ENCODE results near the gene MUC5AC. TPM values are rescaled to one million over a fixed set of nuclear protein-coding genes. Genes with fewer than 3 reads are reported as not detected.

MUC5AC gene
- total RNA-seq, 1 donor from 2014 or later = 1.4 TPM

DNA sequence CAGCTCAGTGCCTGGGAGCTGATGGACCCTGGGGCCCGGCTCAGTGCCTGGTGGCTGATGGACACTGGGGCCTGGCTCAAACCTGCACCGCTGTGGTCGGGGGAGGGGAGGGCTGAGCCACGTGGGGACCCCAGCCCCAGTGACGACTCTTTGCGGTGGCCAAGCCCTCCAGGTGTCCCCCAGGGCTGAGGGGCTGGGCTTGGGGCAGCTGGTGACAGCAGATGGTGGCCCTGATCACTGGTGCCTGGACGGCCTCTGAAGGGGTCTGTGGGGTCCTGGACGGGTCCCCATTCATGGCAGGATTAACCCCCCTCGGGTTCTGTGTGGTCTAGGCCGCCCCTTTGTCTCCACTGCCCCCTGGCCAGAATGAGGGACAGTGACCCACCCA, 61.7 kb downstream of the MUC5AC start:
- TF ChIP-seq, protein P1, sequence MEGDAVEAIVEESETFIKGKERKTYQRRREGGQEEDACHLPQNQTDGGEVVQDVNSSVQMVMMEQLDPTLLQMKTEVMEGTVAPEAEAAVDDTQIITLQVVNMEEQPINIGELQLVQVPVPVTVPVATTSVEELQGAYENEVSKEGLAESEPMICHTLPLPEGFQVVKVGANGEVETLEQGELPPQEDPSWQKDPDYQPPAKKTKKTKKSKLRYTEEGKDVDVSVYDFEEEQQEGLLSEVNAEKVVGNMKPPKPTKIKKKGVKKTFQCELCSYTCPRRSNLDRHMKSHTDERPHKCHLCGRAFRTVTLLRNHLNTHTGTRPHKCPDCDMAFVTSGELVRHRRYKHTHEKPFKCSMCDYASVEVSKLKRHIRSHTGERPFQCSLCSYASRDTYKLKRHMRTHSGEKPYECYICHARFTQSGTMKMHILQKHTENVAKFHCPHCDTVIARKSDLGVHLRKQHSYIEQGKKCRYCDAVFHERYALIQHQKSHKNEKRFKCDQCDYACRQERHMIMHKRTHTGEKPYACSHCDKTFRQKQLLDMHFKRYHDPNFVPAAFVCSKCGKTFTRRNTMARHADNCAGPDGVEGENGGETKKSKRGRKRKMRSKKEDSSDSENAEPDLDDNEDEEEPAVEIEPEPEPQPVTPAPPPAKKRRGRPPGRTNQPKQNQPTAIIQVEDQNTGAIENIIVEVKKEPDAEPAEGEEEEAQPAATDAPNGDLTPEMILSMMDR (conservative IDR thresholded peaks at IDR 0.05) = no peak
- Mint-ChIP-seq H3K4me1 (ENCODE audit: unreplicated experiment) (no peaks in the 10 kb centered on the region), H3K36me3 (no peaks in the 10 kb centered on the region), H3K27ac (no peak overlapping the region), H3K9me3 (no peaks in the 10 kb centered on the region), H3K4me3 (no peak overlapping the region), H3K27me3 (peaks cover 23% of the 10 kb centered on the region)
- DNase-seq (ENCODE audit: extremely low spot score, unreplicated experiment) = no peak

DNA sequence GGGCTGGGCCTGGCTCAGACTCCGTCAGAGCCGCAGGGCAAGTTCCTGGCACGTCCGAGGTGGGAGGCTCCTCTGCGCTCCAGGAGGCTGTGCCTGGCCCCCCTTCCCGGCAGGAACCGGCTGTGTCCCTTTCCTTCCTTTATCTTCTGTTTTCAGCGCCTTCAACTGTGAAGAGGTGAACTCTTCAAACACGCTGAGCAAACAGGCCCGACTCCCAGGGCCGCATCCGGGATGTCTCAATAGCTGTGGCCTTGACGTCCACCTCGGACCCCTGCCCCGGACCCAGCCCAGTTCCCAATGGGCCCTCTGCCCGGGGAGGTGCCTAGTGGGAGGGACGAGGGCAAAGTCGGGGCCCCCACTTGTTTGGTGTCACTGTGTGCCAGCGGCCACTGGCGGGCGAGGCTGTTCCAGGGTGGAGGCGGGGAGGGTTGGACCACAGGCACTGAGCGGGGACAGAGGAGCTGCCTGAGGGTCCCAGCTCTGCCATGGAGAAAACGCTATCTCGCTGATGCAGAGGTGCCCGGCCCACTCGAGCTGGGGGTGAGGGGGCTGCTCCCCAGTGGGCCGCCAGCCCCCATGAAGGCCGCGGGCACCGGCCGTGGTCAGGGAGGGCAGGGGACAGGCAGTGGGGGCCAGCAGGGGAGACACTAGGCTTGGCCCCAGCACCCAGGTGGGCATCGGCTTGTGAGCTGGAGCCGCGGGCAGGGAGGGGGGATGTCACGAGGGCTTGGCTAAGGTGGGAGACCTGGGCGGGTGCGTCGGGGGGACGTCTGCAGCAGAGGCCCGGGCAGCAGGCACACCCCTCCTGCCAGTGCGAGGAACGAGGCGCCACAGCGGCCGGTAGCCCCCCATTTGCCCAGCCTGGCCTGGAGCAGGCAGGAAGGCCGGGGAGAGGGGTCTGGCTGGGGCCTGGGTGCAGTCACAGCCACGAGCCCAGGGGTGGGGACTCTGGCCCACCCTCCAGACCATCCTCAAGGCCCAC, 62.4 kb downstream of the MUC5AC start:
- no peaks in the 10 kb centered on the region for H3K4me1 Mint-ChIP-seq (ENCODE audit: unreplicated experiment)
- TF ChIP-seq, protein P1 (conservative IDR thresholded peaks at IDR 0.05) = no peak
- H3K36me3 Mint-ChIP-seq = no peaks in the 10 kb centered on the region
- H3K9me3 Mint-ChIP-seq = no peaks in the 10 kb centered on the region
- H3K27ac Mint-ChIP-seq = no peak overlapping the region
- DNase-seq (ENCODE audit: extremely low spot score, unreplicated experiment) = no peak
- no peak overlapping the region for H3K4me3 Mint-ChIP-seq
- H3K27me3 Mint-ChIP-seq = peaks cover 19% of the 10 kb centered on the region

DNA sequence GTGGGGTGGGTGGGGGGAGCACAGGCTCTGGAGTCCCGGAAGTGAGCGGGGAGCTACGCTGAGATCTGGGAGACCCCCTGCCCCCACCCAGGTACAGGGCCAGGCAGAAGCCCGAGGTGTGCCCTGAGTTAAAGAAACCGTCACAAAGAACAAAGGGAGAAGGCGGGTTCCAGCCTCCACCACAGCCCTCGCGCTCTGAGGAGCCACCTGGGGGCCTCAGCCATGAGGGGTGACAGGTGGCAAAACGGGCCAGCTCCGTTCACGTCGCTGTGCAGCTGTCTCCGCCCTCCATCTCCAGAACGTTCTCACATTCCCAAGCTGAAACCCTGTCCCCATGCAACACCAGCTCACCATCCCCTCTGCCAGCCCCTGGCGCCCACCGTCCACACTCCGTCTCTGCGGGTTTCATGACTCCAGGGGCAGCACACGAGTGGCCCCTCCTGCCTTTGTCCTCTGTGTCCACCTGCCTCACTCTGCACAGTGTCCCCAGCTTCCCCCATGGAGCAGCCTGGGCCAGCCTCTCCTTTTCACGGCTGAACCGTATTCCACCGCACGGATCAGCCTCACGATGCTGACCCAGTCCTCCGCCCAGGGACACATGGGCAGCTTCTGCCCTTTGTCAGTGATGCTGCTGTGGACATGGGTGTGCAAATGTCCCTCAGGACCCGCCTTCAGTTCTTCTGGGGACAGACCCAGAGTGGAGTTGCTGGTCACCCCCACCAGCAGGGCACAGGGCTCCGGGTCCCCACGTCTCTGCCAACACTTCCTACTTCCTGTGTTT, 63.4 kb downstream of the MUC5AC start:
- Mint-ChIP-seq H3K27me3 (peaks cover 13% of the 10 kb centered on the region), H3K4me3 (no peak overlapping the region), H3K36me3 (no peaks in the 10 kb centered on the region), H3K4me1 (ENCODE audit: unreplicated experiment) (no peaks in the 10 kb centered on the region), H3K27ac (no peak overlapping the region), H3K9me3 (no peaks in the 10 kb centered on the region)
- no peak for DNase-seq (ENCODE audit: extremely low spot score, unreplicated experiment)
- TF ChIP-seq, protein P1 (conservative IDR thresholded peaks at IDR 0.05) = no peak

DNA sequence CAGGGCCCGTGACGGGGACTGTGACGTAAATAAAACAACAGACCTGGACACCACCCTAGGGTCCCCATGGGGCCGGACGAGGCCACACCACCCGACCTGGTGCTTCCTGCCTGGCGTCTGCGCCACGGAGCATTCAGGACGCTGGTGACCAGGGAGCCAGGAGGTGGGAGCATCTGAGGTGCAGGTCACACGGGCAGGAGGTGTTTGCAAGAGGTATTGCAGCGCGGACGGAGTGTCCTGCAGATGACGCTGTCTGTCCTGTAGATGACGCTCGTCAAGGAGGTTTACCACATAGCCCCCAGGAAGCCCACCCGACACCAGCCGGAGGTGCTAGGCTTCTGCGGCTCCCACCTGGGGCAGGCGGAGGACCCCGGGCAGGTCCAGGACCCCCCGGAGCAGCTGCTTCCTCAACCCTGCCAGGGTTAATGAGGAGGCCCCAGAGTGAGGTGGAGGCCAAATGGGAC, 64.1 kb downstream of the MUC5AC start:
- Mint-ChIP-seq H3K9me3 (no peaks in the 10 kb centered on the region), H3K4me3 (no peak overlapping the region), H3K36me3 (no peaks in the 10 kb centered on the region), H3K4me1 (ENCODE audit: unreplicated experiment) (no peaks in the 10 kb centered on the region), H3K27me3 (peaks cover 7% of the 10 kb centered on the region), H3K27ac (no peak overlapping the region)
- TF ChIP-seq, protein P1 (conservative IDR thresholded peaks at IDR 0.05) = no peak
- DNase-seq (ENCODE audit: extremely low spot score, unreplicated experiment) = peak; percentile 63

DNA sequence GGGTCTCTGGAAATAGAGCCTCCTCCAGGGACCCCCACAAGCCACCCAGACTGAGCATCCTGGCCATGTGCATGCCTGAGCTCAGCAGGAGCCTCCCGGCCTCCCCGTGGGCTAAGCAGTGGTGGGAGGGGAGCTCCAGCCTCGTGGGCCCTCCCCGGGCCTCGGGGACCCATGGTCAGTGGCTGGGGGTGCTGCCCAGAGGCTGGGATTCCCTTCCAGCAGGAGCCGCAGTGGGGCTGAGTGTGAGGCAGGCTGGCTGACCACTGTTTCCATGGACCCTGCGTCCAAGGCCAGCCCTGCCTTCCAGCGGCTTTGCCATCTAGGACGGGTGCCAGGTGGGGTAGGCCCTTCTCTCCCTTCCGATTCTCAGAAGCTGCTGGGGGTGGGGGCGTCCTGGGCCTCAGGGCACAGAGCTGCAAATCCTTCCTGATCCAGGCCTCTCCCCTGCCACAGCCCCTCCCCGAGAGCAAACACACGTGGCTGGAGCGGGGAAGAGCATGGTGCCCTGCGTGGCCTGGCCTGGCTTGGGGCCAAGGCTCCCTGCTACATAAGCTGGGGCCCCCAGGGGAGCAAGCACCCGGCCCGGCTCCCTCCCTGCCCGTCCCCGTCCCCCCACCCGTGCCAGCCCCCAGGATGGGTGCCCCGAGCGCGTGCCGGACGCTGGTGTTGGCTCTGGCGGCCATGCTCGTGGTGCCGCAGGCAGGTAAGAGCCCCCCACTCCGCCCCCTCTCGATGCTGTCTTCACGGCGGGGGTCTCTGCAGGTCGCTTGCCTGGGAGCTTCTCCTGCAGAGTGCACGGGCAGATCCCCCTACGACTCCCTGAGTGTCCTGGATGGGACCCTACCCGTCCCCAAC, 65.0 kb downstream of the MUC5AC start, which contains the start of gene MUC5B:
Gene MUC5B (plus strand): TSS at position 576 of the 855 bp plus-strand sequence. CDS start 58 bp downstream, at position 634.
- H3K4me3 Mint-ChIP-seq = no peak within 1 kb of the TSS
- no peaks in the 10 kb centered on the region for H3K9me3 Mint-ChIP-seq
- no peak within 1 kb of the TSS for H3K27ac Mint-ChIP-seq
- TF ChIP-seq, protein P1 (conservative IDR thresholded peaks at IDR 0.05) = no peak
- peaks cover 3% of the 10 kb centered on the region for H3K27me3 Mint-ChIP-seq
- H3K4me1 Mint-ChIP-seq (ENCODE audit: unreplicated experiment) = no peaks in the 10 kb centered on the region
- H3K36me3 Mint-ChIP-seq = no peaks in the 10 kb centered on the region
- DNase-seq (ENCODE audit: extremely low spot score, unreplicated experiment) = peak; percentile 68
